ENCODE data around the gene ATP2C2. TPM values are rescaled to one million over a fixed set of nuclear protein-coding genes. Genes with fewer than 3 reads are reported as not detected.

ATP2C2 gene
- total and polyA plus RNA-seq, 2 experiments from 2014 or later, result 2.1 TPM

GRCh38 chr16:84322749-84323148, 45.6 kb upstream of the ATP2C2 start (continued):
- TF ChIP-seq ZNF462 (CRISPR knock-in tag; IDR thresholded peaks at IDR 0.05), result no peak
- no peak for TF ChIP-seq EZH2 (IDR thresholded peaks at IDR 0.05; ENCODE audit: low read depth, unreplicated experiment)

- no peaks in the 10 kb centered on the region for H3K36me3 Mint-ChIP-seq (ENCODE audit: low read depth)
- Histone ChIP-seq H3K4me2 (no peak overlapping the region), H3K9me2 (ENCODE audit: insufficient read depth) (no peaks in the 10 kb centered on the region), H3F3A (replicated peaks; ENCODE audit: low read depth) (no peaks in the 10 kb centered on the region), H3K79me2 (replicated peaks; ENCODE audit: insufficient read depth) (no peaks in the 10 kb centered on the region), H3K4me1 (ENCODE audit: insufficient read depth) (no peaks in the 10 kb centered on the region), H4K20me1 (replicated peaks; ENCODE audit: insufficient read depth) (no peaks in the 10 kb centered on the region), H3K27ac (ENCODE audit: low read depth) (no peak overlapping the region), H3K4me3 (no peak overlapping the region), H3K27me3 (ENCODE audit: insufficient read depth) (no peaks in the 10 kb centered on the region), H2AFZ (no peak overlapping the region), H3K36me3 (ENCODE audit: insufficient read depth) (no peaks in the 10 kb centered on the region)
- no peak for ATAC-seq
- DNase-seq (ENCODE audit: low spot score), result no peak
- H3K9me3 Mint-ChIP-seq, result no peaks in the 10 kb centered on the region
- no peak overlapping the region for H3K27ac Mint-ChIP-seq
- no peaks in the 10 kb centered on the region for H3K4me1 Mint-ChIP-seq
- no peak overlapping the region for H3K4me3 Mint-ChIP-seq
- peaks cover 4% of the 10 kb centered on the region for H3K27me3 Mint-ChIP-seq (ENCODE audit: insufficient read depth, low read depth, poor library complexity)
- no peak for TF ChIP-seq EZH2 (IDR thresholded peaks at IDR 0.05; ENCODE audit: low read depth, unreplicated experiment)
- no peak for TF ChIP-seq ETS1 (IDR thresholded peaks at IDR 0.05)
- no peak for TF ChIP-seq JUNB (IDR thresholded peaks at IDR 0.05; ENCODE audit: unreplicated experiment)
- no peak for TF ChIP-seq REST (IDR thresholded peaks at IDR 0.05; ENCODE audit: unreplicated experiment)
- TF ChIP-seq NANOG (IDR thresholded peaks at IDR 0.05; ENCODE audit: borderline replicate concordance), result no peak
- TF ChIP-seq CREB1 (CRISPR knock-in tag; IDR thresholded peaks at IDR 0.05; ENCODE audit: low read depth), result no peak
- TF ChIP-seq POLR2AphosphoS5 (IDR thresholded peaks at IDR 0.05; ENCODE audit: low read depth), result no peak
- no peak for TF ChIP-seq STAT1 (IDR thresholded peaks at IDR 0.05; ENCODE audit: unreplicated experiment)
- TF ChIP-seq ZNF331 (CRISPR knock-in tag; IDR thresholded peaks at IDR 0.05; ENCODE audit: low read depth), result no peak
- no peak for TF ChIP-seq ZNF114 (CRISPR knock-in tag; IDR thresholded peaks at IDR 0.05)
- no peak for TF ChIP-seq EZH2phosphoT487 (IDR thresholded peaks at IDR 0.05; ENCODE audit: unreplicated experiment)
- no peak for TF ChIP-seq CTCF (conservative IDR thresholded peaks at IDR 0.05; ENCODE audit: low read depth in 2 of 2)
Measured at GRCh38 chr16:84323606-84324005, 44.7 kb upstream of the ATP2C2 start.
